Activated naive CD8-positive, alpha-beta T cell treated with anti-CD3 and anti-CD28 coated beads, Interleukin-2, amount 50 U/mL, for 16 hours (primary cell): ENCODE data around the gene WDR20.

Source experiments
- DNase-seq: peaks from one replicate; pipeline ENCODE4 v3.0.0-alpha.2; 2020; ENCODE audit warnings: low read depth, low spot score

The WDR20 gene

DNA sequence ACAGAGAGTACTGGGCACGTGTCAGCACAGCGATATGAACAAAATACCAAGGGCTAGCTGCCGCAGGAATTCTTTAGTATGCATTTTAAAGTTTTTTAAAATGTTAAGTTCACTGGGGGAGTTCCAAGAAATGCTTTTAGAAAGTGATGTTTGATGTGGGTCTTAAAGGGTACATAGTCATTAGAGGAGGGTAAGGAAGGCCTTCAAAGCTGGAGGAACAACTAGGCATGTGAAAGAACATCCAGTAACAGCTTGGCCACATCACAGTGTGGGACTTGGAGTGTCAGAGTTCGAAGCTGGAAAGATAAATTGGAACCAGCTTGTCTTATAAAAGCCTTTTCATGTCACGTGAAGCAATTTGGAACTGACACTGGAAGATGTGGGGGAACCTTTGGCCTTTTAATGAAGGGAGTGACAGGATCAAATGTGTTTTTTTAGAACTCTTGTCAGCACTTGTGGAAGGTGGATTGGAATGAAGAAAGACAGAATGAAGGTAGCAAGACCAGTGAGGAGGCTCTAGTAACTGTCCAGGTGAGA is 57.7 kb downstream of the WDR20 start:
- DNase-seq: no peak

DNA sequence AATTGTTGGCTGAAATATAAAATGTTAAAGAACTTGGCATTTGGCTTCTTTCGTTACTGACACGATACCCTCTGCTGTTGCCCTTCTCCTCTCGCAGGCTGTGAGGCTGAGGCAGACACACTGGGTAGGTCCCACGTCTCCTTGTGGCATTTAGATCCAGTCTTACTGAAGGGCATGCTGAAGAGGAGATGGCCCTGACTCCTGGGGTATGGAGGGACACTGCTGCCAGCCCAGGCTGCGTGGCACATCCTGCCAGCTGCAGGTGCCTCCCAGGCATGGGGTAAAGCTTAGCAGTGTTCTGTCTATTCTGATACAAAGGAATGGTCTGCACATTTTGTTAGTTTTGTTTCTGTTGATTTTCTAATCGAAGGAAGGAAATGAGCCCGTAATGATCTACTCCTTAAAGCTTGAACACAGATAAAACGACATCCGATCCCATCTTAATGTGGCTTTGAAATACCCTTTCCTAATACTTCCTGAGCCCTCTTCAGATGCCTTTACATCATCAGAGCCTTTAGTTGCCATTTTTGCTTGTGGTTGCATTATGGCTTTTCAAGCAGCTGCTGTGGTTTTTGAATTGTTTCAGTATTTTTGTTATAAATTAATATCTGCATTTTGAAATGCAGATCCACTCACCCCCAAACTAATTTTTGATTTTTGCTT is 61.1 kb downstream of the WDR20 start:
- no peak for DNase-seq

DNA sequence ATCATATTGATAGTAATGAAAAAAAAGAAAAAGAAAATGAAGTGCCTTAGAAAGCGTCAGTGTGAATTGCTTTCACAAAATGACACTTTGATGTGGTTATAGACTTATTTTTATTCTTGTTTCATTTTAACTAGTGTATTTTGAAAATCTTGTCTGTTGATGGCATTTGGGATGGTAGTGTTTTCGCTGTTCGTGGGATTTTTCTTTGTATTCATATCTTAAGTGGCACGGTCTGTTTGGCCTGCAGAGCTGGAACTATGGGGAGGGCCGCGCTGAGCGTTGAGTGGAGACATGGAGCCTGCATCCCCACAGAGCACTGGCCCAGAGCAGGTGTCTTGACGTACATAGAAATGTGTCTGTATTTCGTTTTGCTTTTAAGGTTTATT is 61.6 kb downstream of the WDR20 start:
- no peak for DNase-seq

DNA sequence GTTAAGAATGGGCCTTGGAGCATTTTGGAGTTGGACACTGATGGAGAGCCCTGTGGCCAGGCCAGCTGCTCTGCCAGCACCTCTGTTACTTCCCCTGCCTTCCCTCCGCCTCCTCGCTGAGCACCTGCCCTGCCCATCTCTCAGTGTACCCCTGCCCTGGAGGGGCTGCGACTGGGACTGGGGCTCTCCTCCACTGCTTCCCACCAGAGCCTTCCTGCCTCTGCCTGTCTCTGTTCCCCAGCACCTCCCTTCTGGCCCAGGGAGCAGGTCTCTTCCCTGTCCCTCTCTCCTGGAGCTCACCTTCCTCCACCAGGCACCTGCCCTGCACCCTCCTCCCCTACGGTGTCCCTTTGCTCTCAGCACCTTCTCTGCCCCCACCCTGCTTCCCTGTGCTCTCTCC is 62.1 kb downstream of the WDR20 start:
- no peak for DNase-seq

DNA sequence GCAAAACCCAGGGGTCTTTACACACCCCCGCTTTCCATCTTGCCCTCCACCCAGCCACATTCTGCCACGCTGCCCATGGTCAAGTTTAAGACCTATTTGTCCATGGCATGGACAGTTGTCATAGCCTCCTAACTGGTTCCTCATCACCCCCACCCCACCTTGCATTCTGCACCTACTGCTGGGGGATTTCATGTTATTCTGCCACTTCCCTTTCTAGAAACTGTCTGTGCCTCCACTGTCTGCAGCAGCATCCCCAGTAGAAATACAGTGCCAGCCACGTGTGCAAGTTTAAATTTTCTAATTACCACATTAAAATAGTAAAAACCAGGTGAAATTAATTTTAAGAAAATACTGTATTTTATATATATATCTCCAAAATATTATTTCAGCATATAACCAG is 63.2 kb downstream of the WDR20 start:
- DNase-seq: no peak

DNA sequence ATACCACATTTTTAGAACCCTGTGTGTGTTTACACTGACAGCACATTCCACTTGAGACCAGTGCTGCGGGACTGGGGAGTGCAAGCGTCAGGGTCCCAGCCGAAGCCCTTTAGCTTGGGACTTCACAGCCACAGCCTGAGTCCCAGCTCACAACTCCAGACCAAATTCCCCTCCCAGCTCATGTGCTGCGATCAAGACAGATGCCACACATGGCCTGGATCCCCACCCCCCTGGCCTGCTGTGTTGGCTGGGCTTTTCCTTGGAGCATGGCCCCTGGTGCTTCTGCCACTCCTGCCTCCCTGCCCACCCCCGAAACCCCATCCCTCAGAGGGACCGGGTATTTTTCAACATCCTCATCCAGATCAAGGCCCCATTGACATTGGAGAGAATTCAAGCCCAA is 63.7 kb downstream of the WDR20 start:
- no peak for DNase-seq

DNA sequence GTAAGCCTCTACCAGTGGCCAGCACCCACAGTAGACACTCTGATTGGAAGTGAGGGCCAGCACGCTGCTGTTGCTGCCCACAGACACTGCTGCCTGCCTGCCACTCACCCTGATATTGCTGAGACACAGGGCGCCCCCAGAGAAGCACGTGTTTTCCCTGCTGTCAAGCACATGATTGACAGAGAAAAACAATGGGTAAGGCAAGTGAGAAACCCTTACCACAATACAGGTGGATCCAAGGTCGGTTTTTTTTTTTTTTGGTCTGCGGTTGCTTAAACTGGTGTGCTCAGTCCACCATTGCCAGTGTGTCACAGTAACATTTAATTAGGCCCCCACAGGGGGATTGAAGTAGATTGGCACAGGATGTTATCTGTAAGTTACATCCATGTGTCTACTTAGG is 65.9 kb downstream of the WDR20 start:
- DNase-seq: no peak

DNA sequence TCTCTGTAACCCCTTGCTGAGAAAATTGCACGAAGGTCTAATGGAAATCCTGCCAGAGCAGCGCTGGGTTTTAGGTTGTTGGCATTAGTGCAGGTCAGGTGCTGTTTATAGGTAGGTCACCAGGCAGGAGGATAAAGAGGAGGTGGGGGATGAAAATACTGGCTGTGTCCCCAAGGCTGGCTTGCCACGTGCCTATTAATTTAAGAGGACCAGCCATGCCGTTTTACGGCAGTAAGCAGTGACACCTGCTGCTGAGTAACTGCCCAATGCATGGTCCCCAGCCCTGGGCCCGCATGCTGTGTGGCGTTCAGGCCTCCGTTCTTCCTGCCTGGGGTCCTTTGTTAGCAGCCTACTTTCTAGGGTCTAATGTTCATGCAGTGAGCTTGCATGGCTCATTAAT is 67.2 kb downstream of the WDR20 start:
- DNase-seq: no peak

DNA sequence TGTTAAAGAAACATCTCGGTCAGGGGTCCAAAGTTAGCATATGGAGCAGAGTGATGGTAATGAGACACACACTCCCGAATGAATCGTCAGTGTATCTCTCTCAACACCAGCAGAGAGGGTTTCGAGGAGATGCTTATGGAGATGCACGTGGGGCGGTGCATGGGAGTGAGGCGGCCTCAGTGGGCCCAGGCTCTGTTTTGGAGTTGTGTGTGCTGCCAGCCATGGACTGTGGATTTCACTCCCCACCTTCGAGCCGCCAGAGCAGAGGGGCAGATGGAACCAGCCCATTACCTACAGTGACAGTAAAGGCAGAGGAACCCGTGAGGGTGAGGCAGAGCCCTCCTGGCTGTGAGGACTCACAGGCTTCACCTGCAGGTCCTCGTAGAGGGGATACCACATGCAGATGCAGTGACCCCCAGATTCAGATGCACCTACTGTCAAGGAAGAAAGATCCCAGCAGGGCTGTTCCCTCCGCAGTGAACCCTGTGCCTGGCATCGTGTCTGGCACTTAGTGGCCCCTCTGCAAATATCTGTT is 68.2 kb downstream of the WDR20 start:
- no peak for DNase-seq

DNA sequence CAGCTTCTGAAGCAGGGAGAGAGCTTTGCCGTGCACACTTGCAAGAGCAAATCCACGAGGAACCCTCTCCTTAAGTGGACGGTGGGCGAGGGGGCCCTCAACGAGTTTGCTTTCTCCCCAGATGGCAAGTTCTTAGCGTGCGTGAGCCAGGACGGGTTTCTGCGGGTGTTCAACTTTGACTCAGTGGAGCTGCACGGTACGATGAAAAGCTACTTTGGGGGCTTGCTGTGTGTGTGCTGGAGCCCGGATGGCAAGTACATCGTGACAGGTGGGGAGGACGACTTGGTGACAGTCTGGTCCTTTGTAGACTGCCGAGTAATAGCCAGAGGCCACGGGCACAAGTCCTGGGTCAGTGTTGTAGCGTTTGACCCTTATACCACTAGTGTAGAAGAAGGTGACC is 69.0 kb downstream of the WDR20 start:
- DNase-seq: no peak

DNA sequence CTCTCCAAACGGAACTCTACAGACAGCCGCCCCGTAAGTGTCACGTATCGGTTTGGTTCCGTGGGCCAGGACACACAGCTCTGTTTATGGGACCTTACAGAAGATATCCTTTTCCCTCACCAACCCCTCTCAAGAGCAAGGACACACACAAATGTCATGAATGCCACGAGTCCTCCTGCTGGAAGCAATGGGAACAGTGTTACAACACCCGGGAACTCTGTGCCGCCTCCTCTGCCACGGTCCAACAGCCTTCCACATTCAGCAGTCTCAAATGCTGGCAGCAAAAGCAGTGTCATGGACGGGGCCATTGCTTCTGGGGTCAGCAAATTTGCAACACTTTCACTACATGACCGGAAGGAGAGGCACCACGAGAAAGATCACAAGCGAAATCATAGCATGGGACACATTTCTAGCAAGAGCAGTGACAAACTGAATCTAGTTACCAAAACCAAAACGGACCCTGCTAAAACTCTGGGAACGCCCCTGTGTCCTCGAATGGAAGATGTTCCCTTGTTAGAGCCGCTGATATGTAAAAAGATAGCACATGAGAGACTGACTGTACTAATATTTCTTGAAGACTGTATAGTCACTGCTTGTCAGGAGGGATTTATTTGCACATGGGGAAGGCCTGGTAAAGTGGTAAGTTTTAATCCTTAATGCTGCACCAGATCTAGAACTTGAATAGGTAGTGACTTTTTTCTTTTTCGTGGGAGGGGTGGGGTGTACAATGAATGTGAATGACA is 69.7 kb downstream of the WDR20 start:
- DNase-seq: no peak

DNA sequence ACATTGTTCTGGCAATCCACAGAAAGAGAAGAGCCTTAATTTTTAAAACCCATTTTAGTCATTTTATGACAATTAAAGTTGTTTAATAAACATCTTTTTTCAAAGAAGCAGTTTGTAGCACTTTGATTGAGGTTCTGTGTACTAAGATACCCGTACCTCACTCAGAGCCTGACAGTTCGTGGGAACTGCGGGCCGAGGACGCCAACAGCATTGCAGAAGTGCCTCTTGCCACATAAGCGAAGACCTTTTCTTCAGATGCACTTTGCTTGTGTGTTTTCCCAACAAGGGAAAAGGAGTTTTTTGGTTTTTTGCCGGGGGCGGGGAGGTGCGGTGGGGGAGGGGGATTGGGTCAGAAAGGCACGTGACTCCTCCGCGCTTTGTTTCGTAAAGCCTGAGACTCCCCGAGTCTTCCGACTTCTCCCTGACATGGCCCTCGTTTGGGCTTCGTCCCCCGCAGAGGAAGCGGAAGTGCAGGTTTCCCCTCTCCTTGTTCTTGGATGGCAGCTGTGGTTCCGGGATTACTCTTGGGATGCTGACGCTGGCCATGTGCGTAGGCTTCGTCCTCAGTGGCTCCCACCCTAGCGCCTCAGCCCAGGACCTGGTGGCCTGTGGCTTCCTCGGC is 70.8 kb downstream of the WDR20 start:
- DNase-seq: no peak

DNA sequence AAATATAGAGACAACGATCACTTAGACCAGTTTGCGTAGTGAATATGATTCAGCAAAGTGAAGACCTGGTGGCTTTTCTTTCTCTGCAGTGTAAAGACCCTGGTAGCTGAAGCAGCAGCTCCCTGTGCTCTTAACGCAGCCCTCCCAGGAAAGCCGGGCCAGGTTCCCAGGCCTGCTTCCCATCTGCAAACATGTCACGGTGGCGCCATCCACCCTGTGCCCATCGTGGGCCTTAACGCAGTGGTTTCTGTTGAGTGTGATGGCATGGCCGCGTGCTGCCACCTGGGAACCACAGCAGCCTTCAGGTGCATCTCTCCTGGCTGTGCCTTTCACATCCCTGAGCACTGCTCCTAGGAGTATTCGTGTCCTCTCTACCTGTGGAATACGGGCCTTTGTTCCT is 71.5 kb downstream of the WDR20 start:
- no peak for DNase-seq

DNA sequence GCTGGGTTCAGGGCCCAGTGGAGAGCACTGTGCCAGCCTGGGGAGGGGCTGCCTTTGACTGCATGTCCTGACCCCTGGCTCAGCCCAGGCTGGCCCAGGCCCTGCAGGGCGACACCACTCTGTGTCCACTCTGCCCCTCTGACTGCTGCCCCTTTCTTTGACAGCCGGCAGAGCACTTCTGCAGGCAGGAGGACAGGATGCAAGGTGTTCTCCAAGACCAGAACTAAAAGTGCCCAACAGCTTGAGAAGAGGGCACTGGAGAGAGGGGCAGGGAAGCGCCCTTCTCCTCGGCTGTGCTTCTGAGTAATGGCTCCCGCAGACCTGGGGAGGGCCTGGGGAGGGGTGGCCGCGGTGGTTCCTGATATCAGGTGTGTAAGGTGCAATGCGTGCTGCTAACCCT is 72.7 kb downstream of the WDR20 start:
- no peak for DNase-seq

DNA sequence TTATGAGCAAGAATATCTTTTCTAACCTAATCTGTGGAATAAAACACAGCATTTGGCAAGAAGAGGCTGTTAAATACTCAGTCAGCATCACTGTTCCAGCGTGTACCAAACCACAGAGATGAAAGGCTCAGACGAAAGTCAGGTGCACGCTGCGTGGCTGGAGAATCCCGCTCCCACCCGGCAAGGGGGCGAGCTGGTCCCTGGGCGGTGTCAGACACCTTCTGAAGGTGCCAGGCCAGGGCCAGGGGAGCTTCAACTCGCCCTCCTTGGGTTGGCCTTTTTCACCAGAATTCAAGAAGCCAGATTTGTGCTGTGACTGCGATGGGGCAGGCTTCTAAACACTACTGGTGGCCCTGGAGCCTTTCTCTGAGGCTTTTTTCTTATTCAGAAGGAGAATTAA is 73.1 kb downstream of the WDR20 start:
- DNase-seq: no peak

DNA sequence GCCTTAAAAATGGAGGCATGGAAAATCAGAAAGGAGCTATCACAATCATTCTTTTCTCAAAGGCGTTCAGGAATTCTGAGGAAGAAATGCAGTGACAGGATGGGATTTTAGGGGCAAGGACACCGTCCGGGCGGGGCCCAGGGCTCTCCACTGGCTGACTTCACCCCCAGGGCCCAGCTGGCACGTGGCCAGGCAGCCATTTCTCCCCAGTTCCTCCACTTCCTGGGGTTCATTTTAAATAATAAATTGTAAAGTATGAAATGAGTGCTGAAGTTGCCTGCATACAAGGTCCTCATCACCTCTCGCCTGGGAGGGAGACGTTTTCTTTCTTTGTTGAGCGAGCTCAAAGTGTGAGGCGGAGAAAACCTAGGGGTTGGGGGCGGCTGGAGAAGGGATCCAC is 73.8 kb downstream of the WDR20 start:
- DNase-seq: no peak

DNA sequence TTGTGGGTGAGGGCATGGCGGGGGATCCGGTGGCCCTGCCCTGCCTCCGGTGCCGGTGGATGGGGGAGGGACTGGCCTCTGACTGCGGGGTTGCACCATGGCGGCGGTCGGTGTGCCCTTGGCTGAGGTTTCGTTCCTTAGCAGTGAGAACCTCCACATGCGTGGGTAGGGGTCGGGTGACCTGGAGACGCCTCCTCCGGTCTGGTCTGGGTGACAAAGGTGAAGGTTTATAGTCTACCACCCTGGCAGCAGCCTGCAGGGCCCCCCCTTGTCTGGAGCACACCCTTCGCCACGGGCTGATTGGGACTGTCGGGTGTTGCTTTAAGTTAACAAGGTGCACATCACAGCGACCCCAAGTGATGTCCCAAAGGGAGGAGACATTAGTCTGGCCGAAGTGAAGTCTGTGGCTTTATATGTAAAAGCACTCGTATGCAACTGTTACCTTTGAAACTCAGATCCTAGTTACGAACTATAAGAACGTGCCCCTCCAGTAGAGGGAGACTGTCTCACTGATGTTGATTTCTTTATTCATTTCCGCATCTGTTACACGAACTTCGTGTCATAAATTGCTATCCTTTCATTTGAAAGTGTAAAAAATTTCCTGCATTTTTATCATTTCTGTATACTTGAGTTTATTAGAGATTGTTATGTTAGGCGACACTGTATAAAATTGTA is 74.4 kb downstream of the WDR20 start:
- no peak for DNase-seq

DNA sequence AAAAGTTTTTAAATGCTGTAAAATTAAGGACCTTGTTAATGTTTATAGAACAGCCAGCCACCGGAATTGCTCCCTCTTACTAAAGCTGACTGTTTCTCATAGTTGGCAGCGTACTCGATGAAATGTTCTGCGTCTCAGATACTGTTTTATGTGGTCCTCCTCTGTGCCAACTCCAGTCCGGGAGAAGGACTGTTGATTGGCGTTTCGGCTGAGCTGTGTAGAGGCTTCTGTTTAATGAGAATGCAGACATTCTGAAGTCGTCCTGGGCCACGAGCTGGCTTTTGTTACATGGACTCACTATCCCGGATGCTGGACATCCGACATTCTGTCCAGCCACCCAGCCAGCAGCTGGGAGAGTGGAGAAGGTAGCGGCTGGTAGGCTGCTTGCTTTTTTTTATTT is 75.4 kb downstream of the WDR20 start:
- no peak for DNase-seq

DNA sequence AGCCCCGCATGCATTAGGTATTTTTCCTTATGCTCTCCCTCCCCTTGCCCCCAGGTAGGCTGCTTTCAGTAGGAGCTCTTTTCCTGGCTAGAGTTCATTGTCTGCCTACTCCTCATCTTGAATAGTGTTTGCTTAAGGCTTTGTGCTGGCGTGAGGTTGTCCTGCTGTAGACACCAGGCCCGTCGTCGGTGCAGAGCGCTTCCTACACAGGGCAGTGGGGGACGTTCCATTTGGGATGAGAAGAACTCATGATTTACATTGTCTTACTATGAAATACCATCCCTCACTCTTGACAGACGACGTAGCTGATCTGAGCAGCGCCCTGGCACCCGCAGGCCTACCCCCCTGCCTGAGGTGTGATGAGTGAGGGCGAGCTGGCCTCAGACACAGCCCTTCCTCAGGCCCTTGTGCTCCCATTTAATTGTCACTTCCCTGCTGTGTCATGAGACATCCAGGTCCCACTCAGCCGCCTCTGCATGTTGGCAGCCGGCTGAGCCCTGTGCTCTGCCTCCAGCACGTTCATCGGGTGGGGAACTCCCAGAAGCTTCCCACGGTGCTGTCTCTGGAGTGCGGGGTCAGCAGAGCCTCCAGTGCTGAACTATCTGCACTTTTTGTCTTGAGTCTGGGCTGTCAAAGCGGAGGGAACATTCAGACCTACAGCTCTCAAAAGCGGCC is 76.0 kb downstream of the WDR20 start:
- DNase-seq: no peak

DNA sequence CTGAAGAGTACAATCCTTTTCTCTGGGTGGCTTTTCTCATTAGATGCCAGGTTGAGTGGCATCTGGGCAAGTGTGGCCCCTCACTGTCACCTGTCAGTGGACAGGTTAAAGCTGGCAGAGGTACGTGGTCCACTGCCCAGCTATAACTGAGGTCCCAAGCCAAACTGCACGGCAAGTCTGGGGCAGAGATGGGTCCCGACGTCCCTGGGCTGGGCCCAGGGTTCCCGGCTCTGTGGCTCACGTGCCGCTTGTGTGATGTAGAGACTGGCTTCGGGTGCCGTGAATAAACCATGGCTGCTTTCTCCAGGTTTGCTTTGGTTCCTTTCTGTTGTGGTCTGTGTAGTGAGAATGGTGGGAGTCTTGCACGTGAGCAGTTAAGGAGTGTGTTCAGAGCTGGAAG is 77.7 kb downstream of the WDR20 start:
- no peak for DNase-seq

DNA sequence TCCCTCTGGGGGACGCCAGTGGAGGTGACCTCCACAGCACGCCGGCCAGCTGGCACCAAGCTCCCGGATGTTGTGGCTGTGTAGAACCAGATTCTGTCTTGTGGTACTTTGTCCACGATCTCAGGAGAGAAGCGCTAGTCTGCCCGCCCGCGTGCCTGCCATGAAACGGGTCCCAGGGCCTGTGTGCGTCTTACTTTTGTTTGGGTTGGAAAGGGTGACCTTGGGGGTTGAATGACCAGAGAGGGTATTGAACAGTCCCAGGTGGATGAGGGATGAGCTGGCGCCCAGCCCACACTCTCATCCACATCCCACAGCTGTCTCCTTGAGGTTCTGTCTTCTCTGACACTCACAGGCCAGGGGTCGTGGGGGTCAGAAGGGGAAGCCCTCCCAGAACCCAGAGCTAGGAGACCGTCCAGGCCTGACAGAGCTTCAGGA is 78.3 kb downstream of the WDR20 start:
- no peak for DNase-seq

DNA sequence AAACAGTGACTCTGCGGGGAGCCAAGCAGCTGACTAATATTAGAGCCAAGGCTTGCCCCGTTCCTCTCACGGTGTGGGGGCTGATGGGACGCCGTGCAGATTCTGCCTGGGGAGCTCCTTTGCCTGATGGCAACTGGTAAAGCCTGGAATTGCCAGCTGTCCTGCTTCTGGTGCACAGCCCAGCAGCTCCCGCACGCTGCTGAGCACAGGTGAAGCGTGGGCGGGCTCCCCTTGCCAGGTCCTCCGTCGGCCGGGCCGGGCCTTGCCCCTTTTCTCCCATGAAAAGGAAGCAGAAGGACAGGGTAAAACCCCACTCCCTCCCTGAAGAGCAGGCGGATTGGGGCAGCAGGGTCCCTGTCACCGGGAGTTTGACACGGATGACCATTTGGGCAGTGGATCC is 79.0 kb downstream of the WDR20 start:
- DNase-seq: no peak
